HCT116 (cell line): ENCODE data around the gene ZNFX1. TPM values are rescaled to one million over a fixed set of nuclear protein-coding genes. Genes with fewer than 3 reads are reported as not detected.

ENCODE experiments used
- ATAC-seq: fragments of 200-7000 bp; cut with Tn5 transposase; 2 replicates; pipeline ENCODE4 v1.9.1; 2020; ENCODE audit warnings: mild to moderate bottlenecking, moderate library complexity
- BruUV-seq: library from RNA; stranded (reverse); fragments of 400-500 nt; replicated peaks from 2 replicates; lab custom pipeline; 2021; lab: Mats Ljungman, UMichigan
- CTCF ChIA-PET: fragments of 300-600 bp; sonication (Branson Sonifier 250); formaldehyde crosslinking; loops from one replicate; lab custom pipeline; 2021; ENCODE audit warnings: antibody characterized with exemption; lab: Charles Lee
- POLR2A ChIA-PET: fragments of 300-600, 350-600 bp; sonication (Branson Sonifier 250); formaldehyde crosslinking; loops from one replicate; lab custom pipeline; 2021; ENCODE audit warnings: antibody characterized with exemption; lab: Charles Lee
- RAD21 ChIA-PET, 2 experiments: fragments of 300-600 bp; sonication (Branson Sonifier 250); formaldehyde crosslinking; loops; one replicate each; lab custom pipeline; 2023; ENCODE audit warnings: low total read pairs in 2 of 2; ENCODE audit not compliant: uncharacterized antibody in 2 of 2, unreplicated experiment in 2 of 2, low non-redundant PET in 1 of 2; lab: Charles Lee
- DNase-seq: peaks from one replicate; pipeline ENCODE4 v3.0.0-alpha.2; 2010; ENCODE audit warnings: low read depth, low spot score
- H2AFZ ChIP-seq: fragments of 200-600 bp; shearing (Covaris generic), sonication (generic); 2 replicates; pipeline ENCODE4 v1.6.1; 2017; ENCODE audit warnings: low read depth, mixed run types, mixed read lengths, antibody characterized with exemption, low read length; ENCODE audit not compliant: poor library complexity, severe bottlenecking
- H3K27ac ChIP-seq: 2 replicates; pipeline ENCODE4 v1.5.1; 2012; ENCODE audit warnings: low read depth, low read length
- H3K27me3 ChIP-seq: fragments of 200-600 bp; sonication (generic); 2 replicates; pipeline ENCODE4 v1.6.1; 2016; ENCODE audit warnings: mixed run types, low read length, mixed read lengths; ENCODE audit not compliant: insufficient read depth
- H3K36me3 ChIP-seq, 2 experiments: fragments of 200-500 bp in 1 of 2; fragments of 200-600 bp in 1 of 2; sonication (Bioruptor generic) in 1 of 2; sonication (generic) in 1 of 2; 2 replicates each; pipeline versions ENCODE4 v1.5.1 to v1.6.1; 2014 to 2016; ENCODE audit warnings: low read length in 2 of 2, inconsistent platforms in 1 of 2, mixed read lengths in 1 of 2, mixed run types in 1 of 2; ENCODE audit not compliant: insufficient read depth in 2 of 2, control insufficient read depth in 1 of 2
- H3K4me1 ChIP-seq, 2 experiments: fragments of 200-600 bp in 1 of 2; sonication (generic) in 1 of 2; 2 replicates each; pipeline versions ENCODE4 v1.5.1 to v1.6.1; 2012 to 2017; ENCODE audit warnings: low read length in 2 of 2, inconsistent platforms in 1 of 2, mild to moderate bottlenecking in 1 of 2, mixed read lengths in 1 of 2, mixed run types in 1 of 2, moderate library complexity in 1 of 2; ENCODE audit not compliant: insufficient read depth in 2 of 2, control insufficient read depth in 1 of 2
- H3K4me2 ChIP-seq: fragments of 200-600 bp; sonication (generic); 2 replicates; pipeline ENCODE4 v1.6.1; 2017; ENCODE audit warnings: mixed run types, low read length, mixed read lengths
- H3K4me3 ChIP-seq, 2 experiments: fragments of 200-600 bp in 1 of 2; sonication (generic) in 1 of 2; replicated peaks in 1 of 2; 2 replicates each; pipeline ENCODE4 v1.5.1; 2011 to 2016; ENCODE audit warnings: low read length in 2 of 2, control low read depth in 1 of 2, low read depth in 1 of 2, mild to moderate bottlenecking in 1 of 2, mixed read lengths in 1 of 2, mixed run types in 1 of 2
- H3K79me2 ChIP-seq: fragments of 200-600 bp; sonication (generic); 2 replicates; pipeline ENCODE4 v1.6.1; 2017; ENCODE audit warnings: mild to moderate bottlenecking, mixed run types, low read length, moderate library complexity, mixed read lengths; ENCODE audit not compliant: insufficient read depth
- H3K9ac ChIP-seq: fragments of 200-600 bp; sonication (generic); 2 replicates; pipeline ENCODE4 v1.6.1; 2016; ENCODE audit warnings: low read length, mixed read lengths
- H3K9me2 ChIP-seq: fragments of 200-600 bp; sonication (generic), shearing (Covaris generic); 2 replicates; pipeline ENCODE4 v1.6.1; 2017; ENCODE audit warnings: mixed run types, mild to moderate bottlenecking, moderate library complexity; ENCODE audit not compliant: insufficient read depth
- H3K9me3 ChIP-seq, 2 experiments: fragments of 200-500 bp in 1 of 2; fragments of 200-600 bp in 1 of 2; sonication (Bioruptor generic) in 1 of 2; sonication (generic) in 1 of 2; 2 replicates each; pipeline ENCODE4 v1.6.1; 2014 to 2017; ENCODE audit warnings: low read length in 2 of 2, mixed read lengths in 2 of 2, inconsistent platforms in 1 of 2, low read depth in 1 of 2, mild to moderate bottlenecking in 1 of 2, mixed run types in 1 of 2, moderate library complexity in 1 of 2; ENCODE audit not compliant: control insufficient read depth in 1 of 2, insufficient read depth in 1 of 2
- H4K20me1 ChIP-seq: fragments of 200-600 bp; sonication (generic), shearing (Covaris generic); 2 replicates; pipeline ENCODE4 v1.6.1; 2017; ENCODE audit warnings: mixed run types, mild to moderate bottlenecking, moderate library complexity; ENCODE audit not compliant: insufficient read depth
- FOSL1 ChIP-seq: IDR thresholded peaks from 2 replicates; pipeline ENCODE4 v1.6.1; 2012; ENCODE audit warnings: low read depth
- JUND ChIP-seq: IDR thresholded peaks from 2 replicates; pipeline ENCODE4 v1.6.1; 2012
- POLR2AphosphoS5 ChIP-seq: IDR thresholded peaks from 2 replicates; pipeline ENCODE4 v1.6.1; 2011; ENCODE audit warnings: mild to moderate bottlenecking, low read depth, low read length, moderate library complexity
- SIN3A ChIP-seq: IDR thresholded peaks from 2 replicates; pipeline ENCODE4 v1.6.1; 2012; ENCODE audit warnings: low read depth
- SRF ChIP-seq: IDR thresholded peaks from 2 replicates; pipeline ENCODE4 v1.6.1; 2012; ENCODE audit warnings: low read depth
- TCF7L2 ChIP-seq: IDR thresholded peaks from 2 replicates; pipeline ENCODE4 v1.7.0; 2011; ENCODE audit warnings: borderline replicate concordance, inconsistent platforms; ENCODE audit not compliant: insufficient read depth, insufficient read length; ENCODE audit errors: extremely low read depth
- intact Hi-C: fragments of 100-400 bp; cut with micrococcal nuclease; formaldehyde crosslinking; loops from 2 replicates; pipeline ENCODE4 v1.10.0; 2022
- total RNA-seq: library from RNA; stranded (reverse); gene quantifications from one replicate; pipeline ENCODE4 v1.2.1, GENCODE V29; 2021; ENCODE audit not compliant: unreplicated experiment

ZNFX1 gene
- total RNA-seq, 1 experiment from 2014 or later, result 24.1 TPM

- peak overlapping the region; percentile 79 to 91 for H3K4me3 ChIP-seq
- POLR2A ChIA-PET, result interaction anchor here (0.8 to 2.9 kb wide), 2 partner anchors 9 to 41 kb away, joined by 4 to 10 read pairs; no protein-coding TSS in a partner anchor
- 0 out of 2 replicates have a peak, but pooled peaks have one; percentile 13 for TF ChIP-seq JUND
- no peak for TF ChIP-seq SRF
- DNase-seq (no peak), ATAC-seq (no peak)
- BruUV-seq, result no TSS peak
- no peaks in the 10 kb centered on the region for H3K9me2 ChIP-seq
- H3K9me3 ChIP-seq, result no peaks in the 10 kb centered on the region
- H3K79me2 ChIP-seq, result peaks cover 94% of the 10 kb centered on the region
- H3K27me3 ChIP-seq, result no peaks in the 10 kb centered on the region
- intact Hi-C loops, result no loop called here
- H4K20me1 ChIP-seq, result peaks cover 59% of the 10 kb centered on the region
- CTCF ChIA-PET, result no interaction called here
- peaks cover 33 to 71% of the 10 kb centered on the region in 2 experiments for H3K4me1 ChIP-seq
- peak overlapping the region; percentile 98 for H3K9ac ChIP-seq
- H3K4me2 ChIP-seq, result peak overlapping the region; percentile 92
- H3K36me3 ChIP-seq, result peaks cover 60 to 70% of the 10 kb centered on the region in 2 experiments
- H3K27ac ChIP-seq, result peak overlapping the region; percentile 96
- no peak overlapping the region for H2AFZ ChIP-seq
- RAD21 ChIA-PET, result no interaction called here
Observed at GRCh38 chr20:49280463-49281058, 2.7 kb upstream of the ZNFX1 start.

- H3K4me2 ChIP-seq, result peak overlapping the region; percentile 92
- BruUV-seq, result no TSS peak
- H3K9me3 ChIP-seq, result no peaks in the 10 kb centered on the region
- H3K9ac ChIP-seq, result peak overlapping the region; percentile 98
- no peaks in the 10 kb centered on the region for H3K27me3 ChIP-seq
- H3K36me3 ChIP-seq, result peaks cover 59 to 69% of the 10 kb centered on the region in 2 experiments
- H2AFZ ChIP-seq, result no peak overlapping the region
- intact Hi-C loops, result no loop called here
- H3K79me2 ChIP-seq, result peaks cover 94% of the 10 kb centered on the region
- peaks cover 30 to 67% of the 10 kb centered on the region in 2 experiments for H3K4me1 ChIP-seq
- peaks cover 52% of the 10 kb centered on the region for H4K20me1 ChIP-seq
- peak overlapping the region; percentile 79 to 91 for H3K4me3 ChIP-seq
- ChIA-PET POLR2A (interaction anchor here (0.8 to 2.9 kb wide), 2 partner anchors 10 to 41 kb away, joined by 4 to 10 read pairs; no protein-coding TSS in a partner anchor), RAD21 (no interaction called here), CTCF (no interaction called here)
- TF ChIP-seq POLR2AphosphoS5 (peak; percentile 40), FOSL1 (no peak), TCF7L2 (no peak), SIN3A (peak; percentile 39; the same call in 1 of the 2 replicates)
- H3K9me2 ChIP-seq, result no peaks in the 10 kb centered on the region
- no peak for DNase-seq
- H3K27ac ChIP-seq, result peak overlapping the region; percentile 96
- no peak for ATAC-seq
Observed at GRCh38 chr20:49279677-49280462, 2.0 kb upstream of the ZNFX1 start.
